ENCODE data around the gene TMED9.
A peak's percentile ranks its signal among the peaks of the same experiment; 100 is the strongest.

TMED9 gene

GRCh38 chr5:177553671-177554429, 38.2 kb upstream of the TMED9 start:
- DNase-seq (ENCODE audit: low spot score) = no peak
- no peak for TF ChIP-seq CTCF (IDR thresholded peaks at IDR 0.05; ENCODE audit: poor library complexity, severe bottlenecking)
- H3K27ac ChIP-seq (ENCODE audit: poor library complexity, severe bottlenecking) = peak overlapping the region; percentile 61
- peaks cover 9% of the 10 kb centered on the region for H3K4me1 ChIP-seq (ENCODE audit: insufficient read depth, poor library complexity, severe bottlenecking)
- no peaks in the 10 kb centered on the region for H3K27me3 ChIP-seq (ENCODE audit: insufficient read depth, poor library complexity, severe bottlenecking)
- H3K4me3 ChIP-seq (ENCODE audit: severe bottlenecking) = peak overlapping the region; percentile 75
- H3K9me3 ChIP-seq (ENCODE audit: severe bottlenecking) = no peaks in the 10 kb centered on the region
- ATAC-seq (ENCODE audit: low read depth) = peak; percentile 50
- peaks cover 20% of the 10 kb centered on the region for H3K36me3 ChIP-seq (ENCODE audit: low read depth)

- Histone ChIP-seq H3K4me3 (ENCODE audit: severe bottlenecking) (peak within 1 kb of the TSS; percentile 75), H3K36me3 (ENCODE audit: low read depth) (peaks cover 20% of the 10 kb centered on the region), H3K27ac (ENCODE audit: poor library complexity, severe bottlenecking) (peak within 1 kb of the TSS; percentile 61), H3K27me3 (ENCODE audit: insufficient read depth, poor library complexity, severe bottlenecking) (no peaks in the 10 kb centered on the region), H3K9me3 (ENCODE audit: severe bottlenecking) (no peaks in the 10 kb centered on the region), H3K4me1 (ENCODE audit: insufficient read depth, poor library complexity, severe bottlenecking) (peaks cover 9% of the 10 kb centered on the region)
- DNase-seq (ENCODE audit: low spot score) (peak; percentile 95), ATAC-seq (ENCODE audit: low read depth) (peak; percentile 82)
- TF ChIP-seq CTCF (IDR thresholded peaks at IDR 0.05; ENCODE audit: poor library complexity, severe bottlenecking) = peak; percentile 29
Measured at GRCh38 chr5:177554474-177555111, 37.4 kb upstream of the TMED9 start, which contains the start of gene FAM193B. FAM193B (minus strand) TSS chr5:177554563; CDS start chr5:177554458, 105 bp downstream.

- Histone ChIP-seq H3K4me3 (ENCODE audit: severe bottlenecking) (no peak overlapping the region), H3K4me1 (ENCODE audit: insufficient read depth, poor library complexity, severe bottlenecking) (peaks cover 9% of the 10 kb centered on the region)
Measured at GRCh38 chr5:177555228-177555627, 36.8 kb upstream of the TMED9 start.

GRCh38 chr5:177555665-177556064, 36.3 kb upstream of the TMED9 start:
- no peaks in the 10 kb centered on the region for H3K27me3 ChIP-seq (ENCODE audit: insufficient read depth, poor library complexity, severe bottlenecking)
- no peaks in the 10 kb centered on the region for H3K9me3 ChIP-seq (ENCODE audit: severe bottlenecking)
- no peak overlapping the region for H3K27ac ChIP-seq (ENCODE audit: poor library complexity, severe bottlenecking)
- no peak overlapping the region for H3K4me3 ChIP-seq (ENCODE audit: severe bottlenecking)
- DNase-seq (ENCODE audit: low spot score) (no peak), ATAC-seq (ENCODE audit: low read depth) (no peak)
- peaks cover 20% of the 10 kb centered on the region for H3K36me3 ChIP-seq (ENCODE audit: low read depth)
- peaks cover 9% of the 10 kb centered on the region for H3K4me1 ChIP-seq (ENCODE audit: insufficient read depth, poor library complexity, severe bottlenecking)
- no peak for TF ChIP-seq CTCF (IDR thresholded peaks at IDR 0.05; ENCODE audit: poor library complexity, severe bottlenecking)

More at GRCh38 chr5:177555228-177555627, 36.8 kb upstream of the TMED9 start:
- Histone ChIP-seq H3K9me3 (ENCODE audit: severe bottlenecking) (no peaks in the 10 kb centered on the region), H3K27ac (ENCODE audit: poor library complexity, severe bottlenecking) (no peak overlapping the region), H3K27me3 (ENCODE audit: insufficient read depth, poor library complexity, severe bottlenecking) (no peaks in the 10 kb centered on the region), H3K36me3 (ENCODE audit: low read depth) (peaks cover 20% of the 10 kb centered on the region)
- DNase-seq (ENCODE audit: low spot score) (no peak), ATAC-seq (ENCODE audit: low read depth) (no peak)
- no peak for TF ChIP-seq CTCF (IDR thresholded peaks at IDR 0.05; ENCODE audit: poor library complexity, severe bottlenecking)
